Measurements from ENCODE around the gene ABCA12.

Gene ABCA12

GRCh38 chr2:215038421-215038820 is 100.0 kb downstream of the ABCA12 start:
- DNase-seq (ENCODE audit: low read depth in 2 of 2): no peak

DNA sequence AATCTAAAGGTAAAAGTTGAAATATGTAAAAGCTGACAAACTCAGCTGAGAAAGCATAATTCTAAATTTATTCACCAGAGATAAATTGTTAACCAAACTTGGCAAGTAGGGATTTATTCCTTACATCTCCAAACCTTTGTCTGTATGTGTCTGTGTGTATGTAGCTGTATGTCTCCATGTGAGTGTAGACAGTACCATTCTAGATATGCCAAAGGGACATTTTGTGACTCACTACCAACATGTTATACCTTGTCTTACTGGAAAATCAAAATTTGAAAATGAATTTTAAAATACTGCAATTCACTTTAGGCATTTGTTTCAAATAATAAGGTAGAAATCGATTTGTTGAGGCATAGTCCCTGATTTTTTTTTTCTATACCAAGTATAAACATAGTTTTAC is 102.1 kb downstream of the ABCA12 start:
- DNase-seq (ENCODE audit: low read depth in 2 of 2): no peak

GRCh38 chr2:215034154-215034553 is 104.3 kb downstream of the ABCA12 start:
- DNase-seq (ENCODE audit: low read depth in 2 of 2): no peak

- no peak for DNase-seq (ENCODE audit: low read depth in 2 of 2)
These were observed 106.3 kb downstream of the ABCA12 start for GRCh38 chr2:215032153-215032552.

GRCh38 chr2:215031321-215031720 is 107.1 kb downstream of the ABCA12 start:
- DNase-seq (ENCODE audit: low read depth in 2 of 2): no peak

DNA sequence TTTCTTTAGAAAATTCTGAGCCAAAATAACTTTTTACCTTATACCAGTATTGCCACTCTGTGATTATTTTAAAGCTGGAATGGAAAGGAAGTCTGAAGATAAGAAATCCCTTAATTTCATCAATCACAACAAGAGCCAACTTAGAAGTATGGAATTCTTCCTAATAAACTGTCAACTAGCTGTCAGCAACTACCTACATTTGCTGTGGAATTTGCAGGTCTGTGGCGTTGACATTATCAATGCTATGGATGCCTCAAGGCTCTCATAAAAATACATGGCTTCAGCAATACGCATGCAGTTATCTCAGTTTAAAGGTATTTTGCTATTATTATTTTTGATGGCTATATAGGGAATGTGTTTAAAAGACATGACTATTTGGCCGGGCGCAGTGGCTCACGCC is 108.5 kb downstream of the ABCA12 start:
- DNase-seq (ENCODE audit: low read depth in 2 of 2): no peak

DNA sequence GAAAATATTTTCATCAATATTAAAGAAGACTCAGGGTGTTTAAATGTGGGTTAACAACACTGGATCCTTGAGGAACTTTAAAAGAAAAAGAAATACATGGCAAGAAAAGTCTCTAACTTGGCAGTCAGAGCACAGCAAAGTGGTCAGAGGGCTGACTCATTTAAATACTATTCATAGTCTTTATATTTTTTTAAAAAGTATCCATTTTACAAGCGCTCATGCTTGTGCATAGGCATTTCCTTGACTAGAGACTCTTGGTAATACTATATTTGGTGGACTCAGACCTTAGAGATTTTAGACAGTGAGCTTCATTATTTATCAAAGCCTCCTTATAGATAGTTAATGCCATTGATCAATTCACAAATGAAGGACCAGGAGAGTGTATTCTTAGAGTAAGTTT is 110.2 kb downstream of the ABCA12 start:
- DNase-seq (ENCODE audit: low read depth in 2 of 2): no peak

DNA sequence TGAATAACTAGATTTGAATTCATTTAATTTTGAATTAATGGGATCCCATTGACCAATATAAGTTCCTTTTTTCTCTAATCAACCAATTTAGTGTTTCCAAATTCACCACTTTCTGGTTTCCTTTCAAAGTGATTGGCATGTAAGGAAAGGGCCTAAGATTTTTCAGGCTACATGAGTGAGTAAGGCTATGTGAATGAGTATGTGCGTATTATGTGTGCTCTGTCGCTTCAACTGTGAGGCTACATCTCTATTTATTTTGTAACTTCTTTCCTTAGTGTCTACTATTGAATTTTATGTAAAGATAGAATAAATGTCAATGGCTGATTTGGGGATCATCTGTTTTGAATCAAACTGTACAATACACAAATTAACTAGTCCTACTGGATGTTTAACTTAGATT is 110.6 kb downstream of the ABCA12 start:
- DNase-seq (ENCODE audit: low read depth in 2 of 2): no peak

GRCh38 chr2:215022910-215023309 is 115.5 kb downstream of the ABCA12 start:
- DNase-seq (ENCODE audit: low read depth in 2 of 2): no peak

- no peak for DNase-seq (ENCODE audit: low read depth in 2 of 2)
These were observed 116.0 kb downstream of the ABCA12 start for GRCh38 chr2:215022418-215022817.

DNA sequence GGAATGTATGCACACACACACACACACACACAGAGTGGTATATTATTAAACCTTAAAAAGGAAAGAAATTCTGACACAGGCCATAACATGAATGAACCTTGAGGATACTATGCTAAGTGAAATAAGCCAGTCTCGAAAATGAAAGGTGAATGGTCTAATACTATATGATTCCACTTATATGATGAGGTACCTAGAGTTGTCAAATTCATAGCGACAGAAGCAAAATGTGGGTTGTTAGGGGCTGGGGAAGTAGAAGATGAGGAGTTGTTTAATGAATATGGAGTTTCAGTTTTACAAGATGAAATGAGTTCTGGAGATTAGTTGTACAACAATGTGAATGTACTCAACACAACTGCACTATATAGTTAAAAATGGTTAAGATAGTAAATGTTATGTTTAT is 118.1 kb downstream of the ABCA12 start:
- DNase-seq (ENCODE audit: low read depth in 2 of 2): no peak

DNA sequence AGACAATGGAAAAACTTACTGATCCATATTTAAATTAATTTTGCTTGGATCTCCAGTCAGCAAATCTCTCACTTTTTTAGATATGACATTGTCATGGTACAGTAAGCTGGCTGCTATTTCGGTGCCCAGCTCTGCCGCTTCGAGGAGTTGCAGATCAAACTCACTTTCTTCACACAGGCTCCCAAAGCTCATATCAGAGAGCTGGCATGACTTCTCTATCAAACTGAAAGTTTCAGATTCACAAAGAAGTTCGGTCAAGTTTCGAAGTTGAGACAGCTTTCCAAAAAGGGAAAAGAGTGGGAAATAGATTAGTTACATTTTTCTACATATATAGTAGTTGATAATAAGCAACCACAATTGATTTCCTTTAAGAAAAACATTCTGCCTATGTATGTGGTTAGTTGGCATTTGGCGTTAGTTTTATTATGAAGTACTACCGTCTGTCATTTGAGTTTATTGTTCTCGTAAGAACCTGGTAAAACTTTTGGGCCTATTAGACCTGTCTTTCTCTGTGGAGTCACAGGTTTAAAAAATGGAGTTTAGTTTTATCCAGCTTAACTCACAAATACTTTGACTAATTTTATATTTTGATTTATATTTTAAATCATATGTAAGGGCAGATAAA is 118.8 kb downstream of the ABCA12 start:
- no peak for DNase-seq (ENCODE audit: low read depth in 2 of 2)

- DNase-seq (ENCODE audit: low read depth in 2 of 2): no peak
These were observed 119.3 kb downstream of the ABCA12 start for GRCh38 chr2:215019085-215019484.

DNA sequence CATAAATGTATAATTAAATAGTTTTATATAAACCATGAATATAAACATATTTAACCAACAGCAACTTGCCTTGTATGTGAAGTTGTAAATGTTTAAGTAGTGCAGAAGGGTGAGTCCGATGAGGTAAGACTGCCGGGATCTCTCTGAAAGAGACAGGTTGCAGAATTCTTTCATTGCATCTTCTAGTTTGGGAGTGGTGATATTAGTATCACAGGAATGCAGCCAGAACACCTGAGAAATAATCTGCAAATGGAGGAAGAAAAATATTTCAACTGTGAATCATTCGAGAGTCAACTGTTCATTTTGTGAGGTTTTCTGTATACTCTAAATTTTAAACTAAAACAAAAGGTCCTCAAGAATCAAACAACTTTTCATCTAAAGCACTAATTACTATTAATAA is 123.0 kb downstream of the ABCA12 start:
- DNase-seq (ENCODE audit: low read depth in 2 of 2): no peak

GRCh38 chr2:215010390-215010789 is 128.0 kb downstream of the ABCA12 start:
- DNase-seq (ENCODE audit: low read depth in 2 of 2): no peak

- no peak for DNase-seq (ENCODE audit: low read depth in 2 of 2)
These were observed 135.4 kb downstream of the ABCA12 start for GRCh38 chr2:215003001-215003400.

DNA sequence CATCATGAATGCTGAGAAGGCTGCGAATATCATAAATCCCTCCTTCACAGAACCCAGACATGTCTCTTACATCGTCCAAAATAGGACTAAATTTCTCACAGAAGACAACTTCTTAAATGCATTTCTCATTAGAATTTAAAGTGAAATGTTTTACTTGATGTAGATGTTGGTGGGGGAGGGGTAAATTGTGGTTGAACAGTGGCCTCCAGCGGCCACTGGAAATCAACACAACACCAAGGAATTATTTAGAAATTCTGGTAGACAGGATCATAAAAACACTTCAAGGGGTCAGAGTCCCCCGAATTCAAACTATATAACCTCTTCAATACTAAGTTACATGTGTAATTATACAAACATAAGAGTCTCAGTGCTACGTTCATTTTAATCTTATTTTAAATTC is 135.9 kb downstream of the ABCA12 start:
- DNase-seq (ENCODE audit: low read depth in 2 of 2): no peak

DNA sequence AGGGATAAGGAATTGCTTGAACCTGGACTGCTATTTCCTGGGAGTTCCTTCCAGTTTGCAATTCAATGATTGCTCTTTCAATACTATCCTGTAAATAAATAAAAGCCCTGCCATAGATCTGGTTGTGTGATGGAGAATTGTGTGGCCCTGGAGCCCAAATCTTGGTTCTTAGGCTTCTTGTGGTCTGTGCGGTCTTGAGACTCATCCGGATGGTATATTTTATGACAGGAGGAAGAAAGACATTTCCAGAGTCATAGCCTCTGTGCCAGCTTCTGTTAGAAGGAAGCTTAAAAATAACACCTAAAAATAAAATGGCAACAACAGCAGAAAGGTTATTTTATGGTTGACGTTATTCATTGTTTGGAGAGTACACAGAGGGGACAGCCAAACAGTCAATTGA is 137.7 kb downstream of the ABCA12 start:
- no peak for DNase-seq (ENCODE audit: low read depth in 2 of 2)

- no peak for DNase-seq (ENCODE audit: low read depth in 2 of 2)
These were observed 142.3 kb downstream of the ABCA12 start for GRCh38 chr2:214995926-214996670.

DNA sequence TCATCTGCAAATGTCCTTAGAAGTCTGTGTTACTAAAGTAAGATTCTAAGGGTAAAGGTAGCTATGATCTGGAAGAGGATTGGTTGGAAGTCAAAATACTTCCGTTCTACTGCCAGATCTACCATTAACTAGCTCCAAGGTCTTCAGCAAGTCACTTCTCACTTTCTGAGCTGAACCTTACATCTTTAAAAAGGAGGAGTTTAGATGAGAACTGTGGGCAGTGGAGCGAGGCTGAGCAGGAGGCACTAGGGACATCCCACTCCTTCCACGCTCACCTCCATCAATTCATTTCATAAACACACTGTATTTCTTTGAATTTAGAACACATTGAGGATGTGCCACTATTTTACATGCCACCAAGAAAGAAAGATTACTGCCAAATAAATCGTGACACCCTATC is 143.0 kb downstream of the ABCA12 start:
- no peak for DNase-seq (ENCODE audit: low read depth in 2 of 2)

- no peak for DNase-seq (ENCODE audit: low read depth in 2 of 2)
These were observed 145.5 kb downstream of the ABCA12 start for GRCh38 chr2:214992911-214993310.

GRCh38 chr2:214989187-214989586 is 149.2 kb downstream of the ABCA12 start:
- DNase-seq (ENCODE audit: low read depth in 2 of 2): no peak

DNA sequence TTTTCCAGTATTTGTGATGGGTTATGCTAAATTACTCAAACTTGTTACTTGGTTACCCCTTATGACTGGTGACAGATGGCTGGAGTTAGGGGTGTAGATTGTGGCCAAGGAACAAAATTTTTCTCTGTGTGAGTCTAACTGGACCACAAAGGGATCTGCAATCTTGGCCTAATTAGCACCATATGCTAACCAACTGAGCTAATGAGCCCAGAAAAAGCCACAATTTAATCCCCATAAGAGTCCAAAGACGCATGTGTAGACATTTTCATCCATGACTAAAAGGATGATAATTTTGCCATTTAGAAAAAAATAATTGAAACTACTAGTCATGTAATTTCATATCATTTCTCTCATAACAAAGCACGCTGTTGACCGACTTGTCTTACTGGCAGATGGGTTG is 151.2 kb downstream of the ABCA12 start:
- DNase-seq (ENCODE audit: low read depth in 2 of 2): no peak

GRCh38 chr2:214985619-214986018 is 152.8 kb downstream of the ABCA12 start:
- no peak for DNase-seq (ENCODE audit: low read depth in 2 of 2)

All from stimulated activated CD4-positive, alpha-beta T cell treated with anti-CD3 and anti-CD28 coated beads, Interleukin-1b, Interleukin-23, amount 100 ng/mL, for 4 hours (primary cell).